ENCODE results near the gene APBA3. TPM values are rescaled to one million over a fixed set of nuclear protein-coding genes. Genes with fewer than 3 reads are reported as not detected.

APBA3 gene
- total RNA-seq, 2 experiments from 2014 or later: 45.8 to 50.0 TPM

- Histone ChIP-seq H3K4me3 (ENCODE audit: low read length) (no peak overlapping the region), H3K36me3 (ENCODE audit: insufficient read depth, low read length) (peaks cover 5% of the 10 kb centered on the region), H3K27me3 (ENCODE audit: control insufficient read depth in 1 of 2, insufficient read depth in 2 of 2, low read length in 2 of 2) (no peaks in the 10 kb centered on the region), H3K27ac (ENCODE audit: low read depth in 1 of 2, low read length in 2 of 2) (no peak overlapping the region), H3K9me3 (ENCODE audit: control insufficient read depth in 1 of 2, insufficient read depth in 1 of 2, low read length in 2 of 2) (no peaks in the 10 kb centered on the region), H3K4me1 (ENCODE audit: insufficient read depth, low read length) (peaks cover 11% of the 10 kb centered on the region)
- DNase-seq: no peak
- Mint-ChIP-seq H3K4me1 (ENCODE audit: low read depth) (peaks cover 14% of the 10 kb centered on the region), H3K27me3 (no peaks in the 10 kb centered on the region), H3K4me3 (no peak overlapping the region), H3K27ac (no peak overlapping the region), H3K36me3 (ENCODE audit: low read depth) (peaks cover 28% of the 10 kb centered on the region), H3K9me3 (no peaks in the 10 kb centered on the region)
- POLR2A ChIA-PET: interaction anchor here (2.0 kb wide), 1 partner anchor 28 kb away, joined by 5 read pairs; the partner anchor contains the start of gene MRPL54
- no peak for TF ChIP-seq CTCF (IDR thresholded peaks at IDR 0.05)
- CTCF ChIA-PET: no interaction called here
- intact Hi-C loops (cut with DNase I, micrococcal nuclease): no loop called here
- ATAC-seq (ENCODE audit: poor library complexity): no peak
Observed at GRCh38 chr19:3734310-3734600, 27.2 kb downstream of the APBA3 start.

GRCh38 chr19:3733549-3734309 is 27.8 kb downstream of the APBA3 start:
- ChIA-PET POLR2A (interaction anchor here (2.0 kb wide), 1 partner anchor 29 kb away, joined by 5 read pairs; the partner anchor contains the start of gene MRPL54), CTCF (no interaction called here)
- Histone ChIP-seq H3K27me3 (ENCODE audit: control insufficient read depth in 1 of 2, insufficient read depth in 2 of 2, low read length in 2 of 2) (no peaks in the 10 kb centered on the region), H3K4me3 (ENCODE audit: low read length) (no peak overlapping the region), H3K4me1 (ENCODE audit: insufficient read depth, low read length) (peaks cover 6% of the 10 kb centered on the region), H3K36me3 (ENCODE audit: insufficient read depth, low read length) (peaks cover 5% of the 10 kb centered on the region), H3K27ac (ENCODE audit: low read depth in 1 of 2, low read length in 2 of 2) (no peak overlapping the region), H3K9me3 (ENCODE audit: control insufficient read depth in 1 of 2, insufficient read depth in 1 of 2, low read length in 2 of 2) (no peaks in the 10 kb centered on the region)
- no peak overlapping the region for H3K27ac Mint-ChIP-seq
- peaks cover 9% of the 10 kb centered on the region for H3K4me1 Mint-ChIP-seq (ENCODE audit: low read depth)
- H3K27me3 Mint-ChIP-seq: no peaks in the 10 kb centered on the region
- H3K9me3 Mint-ChIP-seq: no peaks in the 10 kb centered on the region
- H3K4me3 Mint-ChIP-seq: no peak overlapping the region
- intact Hi-C loops (cut with DNase I, micrococcal nuclease): no loop called here
- ATAC-seq (ENCODE audit: poor library complexity) (no peak), DNase-seq (no peak)
- TF ChIP-seq CTCF (IDR thresholded peaks at IDR 0.05): no peak
- peaks cover 28% of the 10 kb centered on the region for H3K36me3 Mint-ChIP-seq (ENCODE audit: low read depth)

- ATAC-seq (ENCODE audit: poor library complexity) (no peak), DNase-seq (no peak)
- Mint-ChIP-seq H3K27me3 (no peaks in the 10 kb centered on the region), H3K9me3 (no peaks in the 10 kb centered on the region), H3K36me3 (ENCODE audit: low read depth) (peaks cover 17% of the 10 kb centered on the region), H3K27ac (no peak overlapping the region), H3K4me1 (ENCODE audit: low read depth) (no peaks in the 10 kb centered on the region), H3K4me3 (no peak overlapping the region)
- Histone ChIP-seq H3K27ac (ENCODE audit: low read depth in 1 of 2, low read length in 2 of 2) (no peak overlapping the region), H3K27me3 (ENCODE audit: control insufficient read depth in 1 of 2, insufficient read depth in 2 of 2, low read length in 2 of 2) (no peaks in the 10 kb centered on the region), H3K9me3 (ENCODE audit: control insufficient read depth in 1 of 2, insufficient read depth in 1 of 2, low read length in 2 of 2) (no peaks in the 10 kb centered on the region), H3K4me3 (ENCODE audit: low read length) (no peak overlapping the region), H3K36me3 (ENCODE audit: insufficient read depth, low read length) (peaks cover 3% of the 10 kb centered on the region), H3K4me1 (ENCODE audit: insufficient read depth, low read length) (no peaks in the 10 kb centered on the region)
- intact Hi-C loops (cut with DNase I, micrococcal nuclease): no loop called here
- no peak for TF ChIP-seq CTCF (IDR thresholded peaks at IDR 0.05)
- ChIA-PET POLR2A (interaction anchor here (0.9 kb wide), 1 partner anchor 30 kb away, joined by 3 read pairs; the partner anchor contains the start of genes APBA3 and MRPL54), CTCF (no interaction called here)
Observed at GRCh38 chr19:3732108-3732507, 29.4 kb downstream of the APBA3 start.
